Cardiac muscle cell (in vitro differentiated cells and primary cell): Measurements from ENCODE around the gene BECN2. TPM values are rescaled to one million over a fixed set of nuclear protein-coding genes. Genes with fewer than 3 reads are reported as not detected.

Experiments
- DNase-seq, 2 donors: peaks; one replicate each; pipeline versions ENCODE4 v3.0.0 to v3.0.0-alpha.2; 2010 to 2017; ENCODE audit warnings: low read depth in 1 of 2, low spot score in 1 of 2
- H3K27ac ChIP-seq: fragments of 200-600 bp; sonication (generic); 2 replicates; pipeline ENCODE4 v1.5.1; 2016
- H3K27me3 ChIP-seq: fragments of 200-600 bp; sonication (generic); 2 replicates; pipeline ENCODE4 v1.6.0; 2016; ENCODE audit warnings: control low read depth
- H3K36me3 ChIP-seq: fragments of 200-600 bp; sonication (generic); 2 replicates; pipeline ENCODE4 v1.5.1; 2016; ENCODE audit warnings: control low read depth
- H3K4me1 ChIP-seq: fragments of 200-600 bp; sonication (generic); 2 replicates; pipeline ENCODE4 v1.8.1; 2017; ENCODE audit warnings: low read depth, mild to moderate bottlenecking, mixed run types
- H3K4me3 ChIP-seq: fragments of 200-600 bp; sonication (generic); 2 replicates; pipeline ENCODE4 v1.5.1; 2016; ENCODE audit warnings: mild to moderate bottlenecking
- H3K9me3 ChIP-seq: fragments of 200-600 bp; sonication (generic); 2 replicates; pipeline ENCODE4 v1.5.1; 2017; ENCODE audit warnings: low read depth, mild to moderate bottlenecking, control low read depth
- CTCF ChIP-seq: IDR thresholded peaks from 2 replicates; pipeline ENCODE4 v1.5.1; 2012; ENCODE audit warnings: low read depth, mild to moderate bottlenecking, low read length
- polyA plus RNA-seq: library from polyadenylated mRNA; unstranded; fragments of >200 nt; fragmentation: Nextera tagmentation; extraction: Ambion mirVana; gene quantifications from 2 replicates; pipeline ENCODE4 v1.2.1, GENCODE V29; 2016
- total RNA-seq: library from RNA; depleted of rRNA; stranded (reverse); fragments of >200 nt; gene quantifications from 2 replicates; pipeline ENCODE4 v1.2.3, GENCODE V29; 2016

Gene BECN2
- total and polyA plus RNA-seq, 2 experiments from 2014 or later, result not detected

- Histone ChIP-seq H3K27me3 (no peaks in the 10 kb centered on the region), H3K36me3 (no peaks in the 10 kb centered on the region), H3K9me3 (no peaks in the 10 kb centered on the region), H3K27ac (no peak overlapping the region), H3K4me3 (no peak overlapping the region), H3K4me1 (peaks cover 6% of the 10 kb centered on the region)
- TF ChIP-seq CTCF, result no peak
- no peak for DNase-seq
Measured at GRCh38 chr1:242002510-242002909, 44.9 kb downstream of the BECN2 start.

GRCh38 chr1:242004751-242005495 is 47.4 kb downstream of the BECN2 start:
- DNase-seq, result no peak
- Histone ChIP-seq H3K4me1 (no peaks in the 10 kb centered on the region), H3K27ac (no peak overlapping the region), H3K9me3 (no peaks in the 10 kb centered on the region), H3K27me3 (no peaks in the 10 kb centered on the region), H3K36me3 (no peaks in the 10 kb centered on the region), H3K4me3 (no peak overlapping the region)
- no peak for TF ChIP-seq CTCF

DNA sequence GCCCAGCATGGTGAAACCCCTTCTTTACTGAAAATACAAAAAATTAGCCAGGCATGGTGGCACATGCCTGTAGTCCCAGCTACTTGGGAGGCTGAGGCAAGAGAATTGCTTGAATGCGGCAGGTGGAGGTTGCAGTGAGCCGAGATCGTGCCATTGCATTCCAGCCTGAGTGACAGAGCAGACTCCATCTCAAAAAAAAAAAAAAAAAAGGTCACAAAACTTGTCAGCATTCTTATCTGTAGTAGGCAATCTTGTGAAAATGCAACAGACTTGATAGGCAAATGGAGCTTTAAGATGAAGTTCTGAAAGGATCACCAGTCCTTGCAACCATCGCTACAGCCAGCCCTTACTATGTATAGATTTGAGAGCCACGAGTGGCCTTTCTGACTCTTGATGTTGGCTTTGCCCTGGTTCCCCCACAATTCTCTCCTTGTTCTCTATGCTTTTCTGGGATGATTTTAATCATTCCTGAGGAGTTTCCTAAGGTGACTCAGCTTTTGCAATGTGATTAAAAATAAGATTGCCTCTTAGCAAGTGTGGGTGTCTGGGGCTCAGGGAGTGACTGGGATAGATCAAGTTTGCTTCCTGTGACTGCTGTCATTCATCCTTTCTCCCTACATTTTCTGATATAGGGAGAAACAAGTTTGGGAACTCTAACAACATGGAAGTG is 48.4 kb downstream of the BECN2 start:
- Histone ChIP-seq H3K27ac (no peak overlapping the region), H3K27me3 (no peaks in the 10 kb centered on the region), H3K4me1 (no peaks in the 10 kb centered on the region), H3K4me3 (no peak overlapping the region), H3K9me3 (no peaks in the 10 kb centered on the region), H3K36me3 (no peaks in the 10 kb centered on the region)
- DNase-seq, result no peak
- no peak for TF ChIP-seq CTCF

DNA sequence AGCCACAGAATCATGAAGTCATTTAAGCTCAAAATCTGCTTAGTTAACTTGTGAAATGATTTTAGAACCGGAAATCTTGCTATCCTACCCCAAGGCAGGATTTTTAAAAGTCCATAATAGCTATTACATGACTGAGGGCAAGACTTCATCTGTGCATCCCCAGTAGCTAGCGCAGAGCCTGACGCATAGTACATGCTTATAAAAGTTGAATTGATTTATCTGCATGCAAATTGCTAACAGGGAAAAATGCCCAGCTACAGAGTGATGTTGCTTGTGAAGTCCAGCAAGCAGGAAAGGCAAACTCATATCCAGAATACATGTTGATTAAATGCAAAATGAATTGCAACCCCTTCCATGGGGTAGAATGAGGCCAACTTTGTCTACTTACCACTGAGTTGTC is 49.4 kb downstream of the BECN2 start:
- Histone ChIP-seq H3K27ac (no peak overlapping the region), H3K36me3 (no peaks in the 10 kb centered on the region), H3K9me3 (no peaks in the 10 kb centered on the region), H3K27me3 (no peaks in the 10 kb centered on the region), H3K4me1 (no peaks in the 10 kb centered on the region), H3K4me3 (no peak overlapping the region)
- DNase-seq, result no peak
- no peak for TF ChIP-seq CTCF

Other genes starting within 250 kb of the BECN2 start
- 3.5 and 5.8 TPM in 2 replicates for gene EXO1, start 109.6 kb upstream of the BECN2 start, total RNA-seq
- gene EXO1, start 109.6 kb upstream of the BECN2 start, polyA plus RNA-seq, result 3.4 and 5.4 TPM in 2 replicates
- 0.11 and 0.18 TPM in 2 replicates for gene MAP1LC3C, start 41.3 kb downstream of the BECN2 start, total RNA-seq
- gene MAP1LC3C, start 41.3 kb downstream of the BECN2 start, polyA plus RNA-seq, result not detected in 2 replicates